Occipital lobe (tissue), 2 donors: ENCODE results near the gene KCNH1. TPM values are rescaled to one million over a fixed set of nuclear protein-coding genes. Genes with fewer than 3 reads are reported as not detected.
"Not testable (repeated sequence)": the region's sequence is repeated elsewhere in the genome, so short reads cannot be mapped to it uniquely, and the experiment has no call there.

Experiments used
- DNase-seq: peaks from one replicate; lab custom pipeline; 2025; lab: John Stamatoyannopoulos, UW
- total RNA-seq: library from RNA; depleted of rRNA; stranded (reverse); fragments of >200 nt; gene quantifications from one replicate; pipeline ENCODE4 v1.2.3, GENCODE V29; 2014

Gene KCNH1
- total RNA-seq, 1 donor from 2014 or later, result 5.1 TPM

GRCh38 chr1:211101481-211101880 lies 32.5 kb downstream of the KCNH1 start:
- DNase-seq, result no peak

GRCh38 chr1:211099393-211099792 lies 34.6 kb downstream of the KCNH1 start:
- no peak for DNase-seq

GRCh38 chr1:211095381-211095780 lies 38.6 kb downstream of the KCNH1 start:
- DNase-seq, result no peak

GRCh38 chr1:211092955-211093354 lies 41.0 kb downstream of the KCNH1 start:
- no peak for DNase-seq

- DNase-seq, result no peak
These were observed 42.1 kb downstream of the KCNH1 start for GRCh38 chr1:211091867-211092266.

GRCh38 chr1:211089536-211089935 lies 44.4 kb downstream of the KCNH1 start:
- DNase-seq, result no peak

- DNase-seq, result no peak
These were observed 45.8 kb downstream of the KCNH1 start for GRCh38 chr1:211088156-211088555.

GRCh38 chr1:211082824-211083223 lies 51.1 kb downstream of the KCNH1 start:
- DNase-seq, result no peak

GRCh38 chr1:211081447-211081846 lies 52.5 kb downstream of the KCNH1 start:
- not testable (repeated sequence) for DNase-seq

GRCh38 chr1:211068976-211069375 lies 65.0 kb downstream of the KCNH1 start:
- no peak for DNase-seq

- no peak for DNase-seq
These were observed 67.1 kb downstream of the KCNH1 start for GRCh38 chr1:211066781-211067384.

- DNase-seq, result not testable (repeated sequence)
These were observed 92.1 kb downstream of the KCNH1 start for GRCh38 chr1:211041838-211042237.

GRCh38 chr1:211037095-211037494 lies 96.9 kb downstream of the KCNH1 start:
- DNase-seq, result no peak

- no peak for DNase-seq
These were observed 97.4 kb downstream of the KCNH1 start for GRCh38 chr1:211036381-211037060.

GRCh38 chr1:211035821-211036380 lies 98.0 kb downstream of the KCNH1 start:
- DNase-seq, result no peak

GRCh38 chr1:211033921-211034525 lies 99.9 kb downstream of the KCNH1 start:
- no peak for DNase-seq

- DNase-seq, result no peak
These were observed 109.0 kb downstream of the KCNH1 start for GRCh38 chr1:211024901-211025300.

- DNase-seq, result no peak
These were observed 114.7 kb downstream of the KCNH1 start for GRCh38 chr1:211019266-211019665.

GRCh38 chr1:211018690-211019089 lies 115.3 kb downstream of the KCNH1 start:
- no peak for DNase-seq

- DNase-seq, result no peak
These were observed 116.8 kb downstream of the KCNH1 start for GRCh38 chr1:211017075-211017718.

- DNase-seq, result no peak
These were observed 119.7 kb downstream of the KCNH1 start for GRCh38 chr1:211014275-211014674.
